IMR-90 (cell line): ENCODE data around the gene SGSM2. TPM values are rescaled to one million over a fixed set of nuclear protein-coding genes. Genes with fewer than 3 reads are reported as not detected.

Experiments
- ATAC-seq: fragments of 200-7000 bp; cut with Tn5 transposase; 2 replicates; pipeline ENCODE4 v1.9.1; 2020; ENCODE audit warnings: low read depth, mild to moderate bottlenecking, moderate library complexity
- BruUV-seq: library from RNA; stranded (reverse); fragments of 400-500 nt; replicated peaks from 2 replicates; lab custom pipeline; 2021; lab: Mats Ljungman, UMichigan
- CTCF ChIA-PET: fragments of 300-600 bp; formaldehyde crosslinking; extraction: SDS; loops from one replicate; lab custom pipeline; 2021; ENCODE audit warnings: antibody characterized with exemption; lab: Yijun Ruan, JAX
- POLR2A ChIA-PET: fragments of 300-600 bp; sonication (Branson Sonifier 250); formaldehyde crosslinking; loops from one replicate; lab custom pipeline; 2022; ENCODE audit warnings: antibody characterized with exemption; ENCODE audit not compliant: unreplicated experiment; lab: Charles Lee
- DNase-seq: peaks from one replicate; pipeline ENCODE4 v3.0.0; 2013
- H2AFZ ChIP-seq: replicated peaks from 2 replicates; pipeline ENCODE3; 2013; ENCODE audit warnings: low read length, mild to moderate bottlenecking; ENCODE audit not compliant: poor library complexity
- H2AK5ac ChIP-seq: 2 replicates; pipeline ENCODE4 v1.6.1; 2013; ENCODE audit warnings: low read depth, low read length, inconsistent platforms
- H2AK9ac ChIP-seq: replicated peaks from 2 replicates; pipeline ENCODE3; 2013; ENCODE audit warnings: mild to moderate bottlenecking, low read depth, low read length, moderate library complexity; ENCODE audit not compliant: poor library complexity
- H2BK120ac ChIP-seq: 2 replicates; pipeline ENCODE4 v1.6.1; 2013; ENCODE audit warnings: low read depth, low read length, inconsistent platforms
- H2BK15ac ChIP-seq: 3 replicates; pipeline ENCODE4 v1.6.1; 2013; ENCODE audit warnings: low read depth, low read length, inconsistent platforms
- H2BK20ac ChIP-seq: 2 replicates; pipeline ENCODE4 v1.6.1; 2013; ENCODE audit warnings: low read depth, mild to moderate bottlenecking, inconsistent platforms, low read length, moderate library complexity
- H2BK5ac ChIP-seq: 2 replicates; pipeline ENCODE4 v1.6.1; 2013; ENCODE audit warnings: mild to moderate bottlenecking, low read depth, low read length, inconsistent platforms; ENCODE audit not compliant: poor library complexity, severe bottlenecking
- H3K14ac ChIP-seq: replicated peaks from 2 replicates; pipeline ENCODE4 v1.6.1; 2013; ENCODE audit warnings: low read depth, low read length, inconsistent platforms
- H3K18ac ChIP-seq: 2 replicates; pipeline ENCODE4 v1.6.1; 2013; ENCODE audit warnings: low read depth, low read length, control low read depth
- H3K23ac ChIP-seq: 2 replicates; pipeline ENCODE4 v1.6.1; 2013; ENCODE audit warnings: low read depth, low read length, inconsistent platforms
- H3K27ac ChIP-seq: 2 replicates; pipeline ENCODE4 v1.5.1; 2013; ENCODE audit warnings: mild to moderate bottlenecking, control low read depth, low read length; ENCODE audit not compliant: insufficient read depth
- H3K27me3 ChIP-seq: 2 replicates; pipeline ENCODE4 v1.6.1; 2013; ENCODE audit warnings: low read length; ENCODE audit not compliant: control insufficient read depth, insufficient read depth
- H3K36me3 ChIP-seq: 2 replicates; pipeline ENCODE4 v1.6.1; 2013; ENCODE audit warnings: low read length, mixed read lengths; ENCODE audit not compliant: control insufficient read depth, insufficient read depth
- H3K4ac ChIP-seq: 2 replicates; pipeline ENCODE4 v1.6.1; 2013; ENCODE audit warnings: low read depth, low read length, inconsistent platforms
- H3K4me1 ChIP-seq: 2 replicates; pipeline ENCODE4 v1.6.1; 2013; ENCODE audit warnings: low read length, mixed read lengths; ENCODE audit not compliant: control insufficient read depth, insufficient read depth
- H3K4me2 ChIP-seq: 2 replicates; pipeline ENCODE4 v1.6.1; 2013; ENCODE audit warnings: low read depth, mild to moderate bottlenecking, control low read depth, low read length, moderate library complexity
- H3K4me3 ChIP-seq: 2 replicates; pipeline ENCODE4 v1.5.1; 2013; ENCODE audit warnings: low read depth, mild to moderate bottlenecking, control low read depth, low read length, moderate library complexity; ENCODE audit not compliant: insufficient read depth
- H3K56ac ChIP-seq: 2 replicates; pipeline ENCODE4 v1.6.1; 2013; ENCODE audit warnings: low read length, inconsistent platforms; ENCODE audit not compliant: insufficient read depth; ENCODE audit errors: extremely low read depth
- H3K79me1 ChIP-seq, 2 experiments: 2 replicates each; pipeline ENCODE4 v1.6.1; 2013; ENCODE audit warnings: low read length in 2 of 2, inconsistent platforms in 1 of 2, low read depth in 1 of 2
- H3K9ac ChIP-seq: 2 replicates; pipeline ENCODE4 v1.6.1; 2013; ENCODE audit warnings: low read depth, low read length, control low read depth
- H3K9me1 ChIP-seq: 2 replicates; pipeline ENCODE4 v1.6.1; 2013; ENCODE audit warnings: low read length, inconsistent platforms; ENCODE audit not compliant: insufficient read depth
- H3K9me3 ChIP-seq: 2 replicates; pipeline ENCODE4 v1.6.1; 2013; ENCODE audit warnings: low read length; ENCODE audit not compliant: control insufficient read depth, insufficient read depth
- H4K20me1 ChIP-seq: 2 replicates; pipeline ENCODE4 v1.6.1; 2013; ENCODE audit warnings: low read length, inconsistent platforms; ENCODE audit not compliant: insufficient read depth
- H4K5ac ChIP-seq: 2 replicates; pipeline ENCODE4 v1.6.1; 2013; ENCODE audit warnings: mild to moderate bottlenecking, low read depth, low read length, control low read depth
- H4K8ac ChIP-seq, 2 experiments: 2 replicates each; pipeline ENCODE4 v1.6.1; 2013; ENCODE audit warnings: low read depth in 2 of 2, low read length in 2 of 2, control low read depth in 1 of 2, inconsistent platforms in 1 of 2
- H4K91ac ChIP-seq: 2 replicates; pipeline ENCODE4 v1.6.1; 2013; ENCODE audit warnings: low read depth, low read length, inconsistent platforms; ENCODE audit not compliant: insufficient read depth
- BHLHE40 ChIP-seq: fragments of 150-350 bp; IDR thresholded peaks from 2 replicates; pipeline ENCODE4 v1.6.1; 2016; ENCODE audit warnings: mild to moderate bottlenecking, low read depth, low read length
- CEBPB ChIP-seq: IDR thresholded peaks from 2 replicates; pipeline ENCODE4 v1.6.1; 2012; ENCODE audit warnings: low read depth, low read length, improper control_type of control experiment
- CHD1 ChIP-seq: IDR thresholded peaks from 2 replicates; pipeline ENCODE4 v1.6.1; 2012; ENCODE audit warnings: low read depth, low read length, improper control_type of control experiment
- CTCF ChIP-seq: conservative IDR thresholded peaks from 2 replicates; pipeline ENCODE4 v1.5.1; 2012; ENCODE audit warnings: mild to moderate bottlenecking, low read depth, low read length, improper control_type of control experiment
- MAFK ChIP-seq: IDR thresholded peaks from 2 replicates; pipeline ENCODE4 v1.6.1; 2012; ENCODE audit warnings: low read depth, low read length, improper control_type of control experiment
- MXI1 ChIP-seq: IDR thresholded peaks from 2 replicates; pipeline ENCODE4 v1.6.1; 2012; ENCODE audit warnings: low read depth, mild to moderate bottlenecking, low read length, moderate library complexity, borderline replicate concordance
- POLR2A ChIP-seq: IDR thresholded peaks from 2 replicates; pipeline ENCODE4 v1.6.1; 2012; ENCODE audit warnings: mild to moderate bottlenecking, low read depth, low read length
- RAD21 ChIP-seq: IDR thresholded peaks from 2 replicates; pipeline ENCODE4 v1.6.1; 2012; ENCODE audit warnings: low read length, improper control_type of control experiment
- RCOR1 ChIP-seq: IDR thresholded peaks from 2 replicates; pipeline ENCODE4 v1.6.1; 2012; ENCODE audit warnings: mild to moderate bottlenecking, low read length, improper control_type of control experiment; ENCODE audit not compliant: insufficient replicate concordance
- RFX5 ChIP-seq: IDR thresholded peaks from 2 replicates; pipeline ENCODE4 v1.8.0; 2012; ENCODE audit warnings: low read depth, mild to moderate bottlenecking, low read length, moderate library complexity
- SMC3 ChIP-seq: fragments of 150-350 bp; IDR thresholded peaks from 2 replicates; pipeline ENCODE4 v1.6.1; 2016; ENCODE audit warnings: low read depth, mild to moderate bottlenecking, antibody characterized with exemption, low read length, moderate library complexity
- whole genome bisulfite sequencing, 2 experiments: methylation state at CpG; one replicate each; pipeline versions ENCODE4 v1.1.5 to v1.1.7; 2013; ENCODE audit warnings: missing lambda C conversion rate in 2 of 2; ENCODE audit not compliant: insufficient read length in 1 of 2; ENCODE audit errors: extremely low coverage in 2 of 2; 5-methylcytosine and 5-hydroxymethylcytosine counted together
- dilution Hi-C: fragments of 300-500 bp; cut with HindIII; formaldehyde crosslinking; loops from one replicate; pipeline ENCODE4 v1.14.3; 2018; ENCODE audit warnings: low sequenced_read_pairs; ENCODE audit not compliant: unreplicated experiment
- in situ Hi-C: fragments of 300-500 bp; cut with MboI; formaldehyde crosslinking; loops from 3 replicates; pipeline ENCODE4 v1.14.3; 2019; ENCODE audit warnings: low sequenced_read_pairs, inconsistent platforms, mixed read lengths
- intact Hi-C: fragments of 100-400 bp; cut with micrococcal nuclease; formaldehyde crosslinking; loops from 2 replicates; pipeline ENCODE4 v1.10.0; 2022
- polyA plus RNA-seq, 3 experiments: library from polyadenylated mRNA; depleted of rRNA; stranded (reverse); fragments of >200 nt; gene quantifications; 2 replicates each; pipeline ENCODE4 v1.2.3, GENCODE V29; 2012; ENCODE audit warnings: low replicate concordance in 1 of 3
- total RNA-seq: library from RNA; depleted of rRNA; stranded (reverse); fragments of >200 nt; gene quantifications from 2 replicates; pipeline ENCODE4 v1.2.3, GENCODE V29; 2012

The SGSM2 gene
- total and polyA plus RNA-seq, 2 of the 4 experiments (the other 2 are of a cell fraction) = 13.6 to 81.2 TPM

GRCh38 chr17:2335726-2336214, 1.5 kb upstream of the SGSM2 start:
- Histone ChIP-seq H2AK5ac (peak overlapping the region; percentile 99), H3K56ac (peak overlapping the region; percentile 86), H4K20me1 (peaks cover 15% of the 10 kb centered on the region), H2AK9ac (peak overlapping the region; percentile 98), H2AFZ (peak overlapping the region; percentile 98), H2BK120ac (no peak overlapping the region), H2BK5ac (peak overlapping the region; percentile 78), H4K91ac (peak overlapping the region; percentile 87), H3K9me3 (no peaks in the 10 kb centered on the region), H3K23ac (peak overlapping the region; percentile 94), H3K4ac (peak overlapping the region; percentile 92), H3K9me1 (peaks cover 9% of the 10 kb centered on the region; the same call in 1 of the 2 replicates), H3K36me3 (peaks cover 25% of the 10 kb centered on the region), H4K5ac (peak overlapping the region; percentile 63), H2BK20ac (no peak overlapping the region), H3K27me3 (no peaks in the 10 kb centered on the region), H2BK15ac (peak overlapping the region; percentile 39; the same call in 1 of the 3 replicates), H3K4me1 (peaks cover 11% of the 10 kb centered on the region), H3K27ac (peak overlapping the region; percentile 84), H3K18ac (no peak overlapping the region), H3K4me2 (peak overlapping the region; percentile 96), H4K8ac (peak overlapping the region; percentile 90 to 100), H3K14ac (peak overlapping the region; percentile 86), H3K9ac (peak overlapping the region; percentile 97), H3K4me3 (peak overlapping the region; percentile 65), H3K79me1 (peaks cover 39 to 64% of the 10 kb centered on the region in 2 experiments)
- in situ Hi-C loops (no loop called here), dilution Hi-C loops (no loop called here), intact Hi-C loops (loop anchor here (5.0 kb wide), 1 partner anchor 283 kb away; no protein-coding TSS in a partner anchor)
- ATAC-seq = no peak
- ChIA-PET POLR2A (no interaction called here), CTCF (interaction anchor here (0.8 to 1.4 kb wide), 3 partner anchors 12 to 283 kb away, joined by 3 to 4 read pairs (median 3); partner anchors contain the start of gene HIC1)
- TF ChIP-seq RFX5 = no peak
- TF ChIP-seq CEBPB = no peak
- no peak for TF ChIP-seq RCOR1
- no peak for TF ChIP-seq RAD21
- TF ChIP-seq BHLHE40 = no peak
- no peak for TF ChIP-seq POLR2A
- no peak for TF ChIP-seq MAFK
- no peak for TF ChIP-seq SMC3
- no peak for TF ChIP-seq CTCF
- TF ChIP-seq MXI1 = no peak
- no peak for TF ChIP-seq CHD1
- 44% methylated on average over 1 of the region's 17 CpGs; no CpG with 5 or more reads in 1 of the 2 experiments for WGBS, 2 experiments
- no TSS peak for BruUV-seq
- no peak for DNase-seq
